ENCODE measurements around the gene PAWR.

DNA sequence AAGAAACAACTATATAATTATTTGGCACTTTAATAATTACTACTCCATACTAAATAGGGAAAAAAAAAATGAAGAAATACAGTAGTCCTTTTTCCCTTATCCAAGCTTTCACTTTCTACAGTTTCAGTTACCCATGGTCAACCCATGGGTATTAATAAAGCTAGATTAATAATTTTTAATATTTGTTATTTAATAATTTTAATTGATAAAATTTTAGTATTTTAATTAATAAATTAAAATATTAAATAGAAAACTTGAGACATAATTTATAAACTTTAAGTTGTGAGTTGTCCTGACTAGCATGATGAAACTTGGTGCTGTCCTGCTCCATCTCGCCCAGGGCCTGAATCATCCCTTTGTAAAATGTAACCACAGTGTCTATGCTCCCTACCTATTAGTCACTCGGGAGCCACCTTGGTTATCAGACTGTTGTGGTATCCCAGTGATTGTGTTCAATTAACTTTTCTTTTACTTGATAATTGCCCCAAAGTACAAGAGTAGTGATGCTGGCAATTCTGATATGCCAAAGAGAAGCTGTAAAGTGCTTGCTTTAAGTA lies 71.8 kb downstream of the PAWR start:
- no peak for TF ChIP-seq CTCF (IDR thresholded peaks at IDR 0.05)
- TF ChIP-seq POLR2AphosphoS5 (IDR thresholded peaks at IDR 0.05): no peak

All from breast epithelium (tissue), 3 donors.